HEK293T (cell line): Measurements from ENCODE around the gene GFPT1.

Experiments used
- FOXK2 ChIP-seq: fragments of 450-650 bp; IDR thresholded peaks from 2 replicates; pipeline ENCODE4 v1.6.1; 2016; ENCODE audit warnings: mild to moderate bottlenecking
- FOXM1 ChIP-seq: fragments of 450-650 bp; IDR thresholded peaks from 2 replicates; pipeline ENCODE4 v1.6.1; 2017; ENCODE audit warnings: mild to moderate bottlenecking, borderline replicate concordance

DNA sequence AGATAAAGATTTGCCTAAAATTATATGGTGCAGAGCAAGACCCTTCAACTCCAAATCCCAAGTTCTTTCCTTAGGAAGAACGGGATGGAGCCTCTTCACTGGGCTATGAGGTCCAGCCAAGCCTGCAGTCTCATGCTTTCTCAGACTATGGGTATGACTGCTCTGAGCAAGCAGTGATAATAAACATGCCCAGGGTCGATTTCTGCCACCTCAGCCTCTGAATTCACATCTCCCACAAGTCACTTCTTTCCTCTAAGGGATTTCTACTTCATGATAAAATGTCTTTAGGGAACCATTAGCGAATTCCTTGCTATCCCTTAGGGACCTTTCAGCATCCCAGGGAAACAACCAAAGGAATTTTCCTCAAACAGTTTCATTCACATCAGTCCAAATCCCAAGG, 94.8 kb downstream of the GFPT1 start:
- TF ChIP-seq FOXM1 (no peak), FOXK2 (no peak)
